Activated CD4-positive, alpha-beta T cell treated with anti-CD3 and anti-CD28 coated beads, Interleukin-10, Interleukin-2, amounts not matched to agents 100 ng/mL and 50 ng/mL, durations not matched to agents 16 hours and 8 hours (primary cell): Measurements from ENCODE around the gene ZFP36L2.

Experiments used
- DNase-seq: peaks from one replicate; pipeline ENCODE4 v3.0.0-alpha.2; 2020

The ZFP36L2 gene

DNA sequence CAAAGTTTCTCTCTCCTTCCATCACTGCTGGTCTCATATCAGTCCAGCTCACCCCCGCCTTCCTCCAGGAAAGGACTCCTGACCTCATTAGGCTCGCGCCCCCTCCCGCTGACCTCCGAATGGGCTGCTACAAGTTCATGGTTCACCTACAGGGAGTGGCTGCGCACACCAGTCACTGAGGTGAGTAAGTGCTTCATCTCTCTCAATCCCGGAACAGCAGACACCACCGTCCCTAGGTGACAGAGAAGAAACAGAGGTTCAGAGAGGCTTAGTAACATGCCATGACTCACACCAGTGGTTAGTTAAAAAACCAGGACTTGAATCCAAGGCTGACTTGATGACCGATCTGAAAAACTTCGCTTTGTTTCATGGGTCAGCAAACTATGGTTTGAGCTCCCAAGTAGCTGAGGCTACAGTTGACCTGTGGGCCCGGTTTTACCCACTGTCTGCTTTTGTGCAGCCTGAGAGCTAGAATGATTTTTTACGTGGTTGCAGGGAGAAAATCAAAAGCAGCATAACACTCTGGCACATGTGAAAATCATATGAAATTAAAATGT lies 42.0 kb downstream of the ZFP36L2 start:
- peak; percentile 80 for DNase-seq

DNA sequence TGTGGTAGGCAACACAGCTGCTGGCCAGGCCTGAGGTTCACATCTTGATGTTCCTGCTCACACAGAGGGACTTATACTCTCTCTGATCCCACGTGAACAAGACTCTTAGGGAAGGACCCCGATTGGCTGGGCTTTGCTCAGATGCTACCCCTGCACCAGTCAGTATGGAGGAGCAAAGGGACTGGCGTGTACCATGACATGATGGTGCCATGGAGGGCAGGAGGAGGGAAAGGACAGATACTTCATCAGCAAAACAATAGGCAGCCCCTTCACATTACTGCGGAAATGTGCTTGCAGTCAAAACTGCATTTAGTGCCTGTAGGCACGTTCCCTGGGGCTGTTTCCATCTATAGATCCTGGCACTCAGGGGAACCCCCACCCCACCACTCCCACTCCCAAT lies 42.7 kb downstream of the ZFP36L2 start:
- DNase-seq = no peak

DNA sequence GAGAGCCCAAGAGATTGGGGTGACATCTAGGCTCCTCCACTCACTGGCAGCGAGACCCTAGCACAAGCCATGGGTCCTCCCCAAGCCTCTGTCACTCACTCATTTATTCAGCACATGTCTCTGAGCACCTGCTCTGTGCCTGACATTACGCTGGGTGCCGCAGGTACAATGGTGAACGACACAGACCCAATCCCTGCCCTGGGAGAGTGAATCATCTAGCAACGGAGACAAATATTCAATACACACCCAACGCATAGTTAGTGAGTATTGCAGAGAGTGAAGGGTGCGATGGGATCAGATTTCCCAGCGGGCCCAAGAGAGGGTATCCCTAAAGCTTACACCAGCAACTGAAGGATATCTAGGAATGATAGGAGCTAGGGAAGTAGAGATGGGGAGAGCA lies 45.5 kb downstream of the ZFP36L2 start:
- no peak for DNase-seq

DNA sequence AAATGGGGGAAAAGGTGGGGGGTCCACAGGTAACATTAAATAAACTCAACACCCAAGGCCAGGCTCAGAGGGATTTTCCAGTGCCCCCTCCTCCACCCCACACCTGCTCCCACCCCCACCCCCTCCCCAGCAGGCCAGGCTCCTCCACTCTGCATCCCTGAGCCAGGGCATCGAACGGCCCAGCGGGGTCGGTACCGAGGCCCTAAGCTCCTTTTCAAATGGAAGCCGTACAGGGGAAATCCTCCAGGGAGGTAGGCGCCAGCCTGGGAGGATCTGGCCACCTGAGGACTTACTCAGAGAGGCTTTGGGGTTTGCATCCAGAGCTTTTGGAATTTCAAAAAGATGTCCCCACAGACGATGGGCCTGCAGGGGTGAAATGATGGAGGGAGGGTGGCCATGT lies 46.5 kb downstream of the ZFP36L2 start:
- no peak for DNase-seq

DNA sequence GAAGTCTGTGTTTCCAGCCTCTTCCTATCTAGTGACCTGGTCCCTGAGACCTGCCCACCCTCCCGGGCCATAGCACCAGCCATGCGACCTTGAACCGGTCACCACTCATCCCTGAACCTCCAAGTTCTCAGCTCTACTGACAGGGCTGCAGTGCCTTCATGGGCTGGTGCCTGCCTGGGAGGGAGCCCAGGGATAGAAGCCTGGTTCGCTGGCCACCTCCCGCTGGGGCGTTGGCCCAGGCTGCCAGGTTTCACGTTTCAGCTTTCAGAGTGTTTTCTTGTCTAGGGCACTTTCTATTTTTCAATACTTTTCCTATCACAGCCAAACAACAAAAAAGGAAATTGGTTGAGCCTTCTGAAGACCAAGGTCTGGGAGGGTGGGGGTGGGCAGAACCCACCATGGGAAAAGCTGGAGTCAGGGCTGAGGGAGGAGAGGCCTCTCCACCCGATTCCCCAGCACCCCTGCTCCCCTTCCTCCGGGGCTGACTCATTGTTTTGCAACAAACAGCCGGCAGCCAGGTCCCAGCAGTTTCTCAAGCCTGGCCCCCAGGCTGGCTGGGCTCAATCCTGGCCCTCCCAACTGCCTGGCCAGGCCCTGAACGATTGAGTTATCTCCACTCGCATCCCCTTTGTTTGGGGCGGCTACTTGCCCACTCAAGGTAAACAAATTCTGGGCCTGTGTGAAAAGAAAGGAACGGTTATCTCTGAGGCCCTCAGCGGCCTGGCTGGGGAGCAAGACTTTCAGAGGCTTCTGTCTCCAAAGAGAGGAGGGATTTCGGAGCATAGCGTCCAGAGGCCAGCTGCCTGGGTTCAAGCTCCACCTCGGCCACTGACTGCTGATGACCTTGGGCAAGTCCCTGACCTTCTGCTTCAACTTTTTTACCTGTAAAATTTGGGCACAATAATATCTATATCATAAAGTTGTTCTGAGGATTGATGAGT lies 47.5 kb downstream of the ZFP36L2 start:
- no peak for DNase-seq

DNA sequence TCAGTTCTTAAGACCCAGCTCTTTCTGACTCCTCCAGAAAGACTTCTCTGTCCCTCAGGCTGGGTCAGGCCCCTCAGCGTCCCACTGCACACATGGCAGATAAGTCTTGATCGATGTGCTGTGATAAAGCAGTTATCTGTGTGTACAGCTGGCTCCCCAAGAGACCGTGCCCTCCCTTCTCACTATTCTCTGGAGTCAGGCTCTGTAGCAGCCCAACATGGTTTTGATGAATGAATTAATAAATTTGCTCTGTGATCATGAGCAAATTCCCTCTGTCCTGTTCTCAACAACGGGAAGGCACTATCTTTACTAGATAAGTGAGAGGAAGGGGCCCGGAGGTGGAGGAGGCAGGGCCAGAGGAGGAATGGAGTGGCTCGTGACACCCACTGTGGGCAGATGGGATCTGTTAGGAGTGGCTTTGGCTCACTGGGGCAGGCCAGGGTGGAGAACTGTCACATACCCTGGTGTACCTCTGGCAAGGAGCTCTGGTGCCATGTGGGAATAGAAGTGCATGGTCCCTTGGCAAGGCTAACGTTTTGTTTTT lies 48.3 kb downstream of the ZFP36L2 start:
- no peak for DNase-seq

DNA sequence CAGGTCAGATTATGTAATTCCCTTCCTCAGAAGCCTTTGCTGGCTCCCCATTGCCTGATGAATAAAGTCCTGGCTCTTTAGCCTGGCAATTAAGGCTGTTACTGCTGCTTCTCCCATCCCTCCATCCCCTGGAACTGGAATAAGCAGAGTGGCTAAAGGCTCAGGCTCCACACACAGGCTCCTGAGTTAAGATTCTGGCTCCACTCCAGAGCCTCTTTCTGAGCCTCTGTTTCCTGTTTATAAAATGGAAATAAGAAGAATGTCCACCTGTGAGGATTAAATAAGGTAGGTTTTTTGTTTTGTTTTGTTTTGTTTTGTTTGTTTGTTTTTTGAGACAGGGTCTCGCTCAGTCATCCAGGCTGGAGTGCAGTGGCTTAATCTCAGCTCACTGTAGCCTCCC lies 50.0 kb downstream of the ZFP36L2 start:
- DNase-seq = no peak

DNA sequence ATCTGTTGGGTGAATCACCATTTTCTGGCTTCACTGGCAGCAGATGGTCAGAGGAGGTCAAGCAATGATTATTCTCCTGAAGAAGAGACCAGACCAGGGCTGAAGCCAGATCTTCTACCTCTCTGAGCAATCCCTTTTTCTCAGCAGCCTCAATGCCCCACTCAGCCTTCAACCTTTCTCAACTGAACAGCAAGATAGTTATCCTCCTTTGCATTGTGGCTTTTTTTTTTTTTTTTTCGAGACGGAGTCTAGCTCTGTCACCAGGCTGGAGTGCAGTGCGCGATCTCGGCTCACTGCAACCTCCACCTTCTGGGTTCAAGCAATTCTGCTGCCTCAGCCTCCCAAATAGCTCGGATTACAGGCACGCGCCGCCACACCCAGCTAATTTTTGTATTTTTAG lies 50.5 kb downstream of the ZFP36L2 start:
- DNase-seq = no peak

DNA sequence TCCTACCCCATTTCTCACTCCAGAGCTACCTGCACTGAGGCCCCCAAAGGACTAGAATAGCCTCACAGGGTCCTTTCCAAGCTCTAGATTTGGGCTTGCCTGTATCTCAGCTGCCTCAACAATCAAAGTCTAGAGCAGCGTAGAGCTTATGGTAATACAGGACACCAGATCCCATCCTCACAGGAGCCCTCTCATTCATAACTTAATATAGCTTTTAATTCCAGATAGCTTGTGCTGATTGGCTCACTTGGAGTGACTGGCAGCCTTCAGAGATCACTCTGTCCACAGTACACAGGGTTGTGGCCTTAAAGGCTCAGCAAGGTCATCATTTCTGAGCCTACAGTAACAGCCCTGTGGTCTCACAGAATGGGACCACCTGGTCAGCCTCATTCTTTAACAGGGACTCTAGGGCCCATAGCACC lies 51.4 kb downstream of the ZFP36L2 start:
- no peak for DNase-seq

DNA sequence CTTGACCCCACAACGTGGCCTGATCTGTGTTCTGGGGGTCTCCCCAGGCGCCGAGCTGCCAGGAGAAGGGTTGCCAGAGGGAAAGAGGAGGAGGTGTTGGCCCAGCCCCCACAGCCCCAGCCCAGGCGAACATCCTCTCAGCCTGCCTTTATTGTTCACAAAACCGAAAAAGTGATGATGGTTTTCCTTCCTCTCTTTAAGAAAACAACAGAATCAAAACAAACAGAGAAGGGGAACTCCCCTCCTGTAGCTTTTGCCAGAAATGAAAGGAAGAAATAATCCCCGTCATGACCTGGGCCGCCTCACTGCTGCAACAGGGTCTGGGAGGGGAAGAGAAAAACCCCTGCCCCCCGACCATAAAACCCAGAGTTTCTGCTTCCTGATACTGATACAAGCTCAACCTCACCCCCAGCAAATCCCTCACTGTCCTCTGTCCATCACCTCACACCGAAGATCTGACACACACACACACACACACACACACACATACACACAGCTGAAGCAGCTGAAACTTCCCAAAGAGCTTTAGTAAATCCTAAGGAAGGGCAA lies 52.0 kb downstream of the ZFP36L2 start:
- peak; percentile 87 for DNase-seq
